HG02759 (cell line): ENCODE measurements around the gene PKD2L2.
"Not testable (repeated sequence)": the region's sequence is repeated elsewhere in the genome, so short reads cannot be mapped to it uniquely, and the experiment has no call there.

Experiments used
- ATAC-seq: cut with Tn5 transposase; IDR thresholded peaks from one replicate; pipeline ENCODE4 v1.9.1; 2021; ENCODE audit warnings: mild to moderate bottlenecking, moderate library complexity; ENCODE audit not compliant: unreplicated experiment

PKD2L2 gene

GRCh38 chr5:137887831-137888230, 1.4 kb upstream of the PKD2L2 start:
- ATAC-seq = no peak

- no peak for ATAC-seq
Measured at GRCh38 chr5:137888466-137888862, 793 bp upstream of the PKD2L2 start.

GRCh38 chr5:137890845-137891244, 1.6 kb downstream of the PKD2L2 start:
- no peak for ATAC-seq

GRCh38 chr5:137891849-137892248, 2.6 kb downstream of the PKD2L2 start:
- ATAC-seq = no peak

- ATAC-seq = no peak
Measured at GRCh38 chr5:137894586-137894985, 5.3 kb downstream of the PKD2L2 start.

GRCh38 chr5:137896560-137896959, 7.3 kb downstream of the PKD2L2 start:
- no peak for ATAC-seq

- no peak for ATAC-seq
Measured at GRCh38 chr5:137899493-137899892, 10.2 kb downstream of the PKD2L2 start.

- ATAC-seq = no peak
Measured at GRCh38 chr5:137901011-137901817, 12.0 kb downstream of the PKD2L2 start.

GRCh38 chr5:137902408-137903133, 13.3 kb downstream of the PKD2L2 start:
- ATAC-seq = no peak

GRCh38 chr5:137914758-137915157, 25.5 kb downstream of the PKD2L2 start:
- no peak for ATAC-seq

- no peak for ATAC-seq
Measured at GRCh38 chr5:137916923-137917322, 27.7 kb downstream of the PKD2L2 start.

GRCh38 chr5:137921931-137922330, 32.7 kb downstream of the PKD2L2 start:
- no peak for ATAC-seq

- no peak for ATAC-seq
Measured at GRCh38 chr5:137923856-137924255, 34.6 kb downstream of the PKD2L2 start.

GRCh38 chr5:137932800-137933199, 43.5 kb downstream of the PKD2L2 start:
- no peak for ATAC-seq

- ATAC-seq = no peak
Measured at GRCh38 chr5:137933491-137933911, 44.2 kb downstream of the PKD2L2 start.

GRCh38 chr5:137935190-137935589, 45.9 kb downstream of the PKD2L2 start:
- peak; percentile 72 for ATAC-seq

- ATAC-seq = no peak
Measured at GRCh38 chr5:137935694-137936093, 46.4 kb downstream of the PKD2L2 start.

GRCh38 chr5:137937994-137938750, 48.9 kb downstream of the PKD2L2 start:
- no peak for ATAC-seq

GRCh38 chr5:137938751-137939143, 49.5 kb downstream of the PKD2L2 start:
- ATAC-seq = peak; percentile 52

GRCh38 chr5:137939331-137939730, 50.1 kb downstream of the PKD2L2 start:
- no peak for ATAC-seq

- not testable (repeated sequence) for ATAC-seq
Measured at GRCh38 chr5:137944280-137944679, 55.0 kb downstream of the PKD2L2 start.
